ENCODE results near the gene SRSF11. TPM values are rescaled to one million over a fixed set of nuclear protein-coding genes. Genes with fewer than 3 reads are reported as not detected.

SRSF11 gene
- total and polyA plus RNA-seq, 10 donors, result 119 to 268 (median 184) TPM

- Histone ChIP-seq H3K4me1 (peaks cover 23 to 78% (median 47%) of the 10 kb centered on the region in 6 donors), H3K4me3 (peak overlapping the region; percentile 50 to 84 (median 64)), H3K27me3 (replicated peaks in 1 of 7) (no peaks in the 10 kb centered on the region), H3K9me3 (no peaks in the 10 kb centered on the region), H3K36me3 (peaks cover 0 to 51% (median 14%) of the 10 kb centered on the region in 6 donors), H3K27ac (peak overlapping the region; percentile 92 to 99 (median 98))
- intact Hi-C loops (cut with DNase I; ENCODE audit: low total_unique reads), result no loop called here
- no peak for DNase-seq
- TF ChIP-seq POLR2AphosphoS5 (IDR thresholded peaks at IDR 0.05), result no peak
- TF ChIP-seq, protein P1, sequence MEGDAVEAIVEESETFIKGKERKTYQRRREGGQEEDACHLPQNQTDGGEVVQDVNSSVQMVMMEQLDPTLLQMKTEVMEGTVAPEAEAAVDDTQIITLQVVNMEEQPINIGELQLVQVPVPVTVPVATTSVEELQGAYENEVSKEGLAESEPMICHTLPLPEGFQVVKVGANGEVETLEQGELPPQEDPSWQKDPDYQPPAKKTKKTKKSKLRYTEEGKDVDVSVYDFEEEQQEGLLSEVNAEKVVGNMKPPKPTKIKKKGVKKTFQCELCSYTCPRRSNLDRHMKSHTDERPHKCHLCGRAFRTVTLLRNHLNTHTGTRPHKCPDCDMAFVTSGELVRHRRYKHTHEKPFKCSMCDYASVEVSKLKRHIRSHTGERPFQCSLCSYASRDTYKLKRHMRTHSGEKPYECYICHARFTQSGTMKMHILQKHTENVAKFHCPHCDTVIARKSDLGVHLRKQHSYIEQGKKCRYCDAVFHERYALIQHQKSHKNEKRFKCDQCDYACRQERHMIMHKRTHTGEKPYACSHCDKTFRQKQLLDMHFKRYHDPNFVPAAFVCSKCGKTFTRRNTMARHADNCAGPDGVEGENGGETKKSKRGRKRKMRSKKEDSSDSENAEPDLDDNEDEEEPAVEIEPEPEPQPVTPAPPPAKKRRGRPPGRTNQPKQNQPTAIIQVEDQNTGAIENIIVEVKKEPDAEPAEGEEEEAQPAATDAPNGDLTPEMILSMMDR (IDR thresholded peaks at IDR 0.05 in 8 of 11, conservative IDR thresholded peaks at IDR 0.05 in 3 of 11), result no peak
- TF ChIP-seq POLR2A (IDR thresholded peaks at IDR 0.05), result no peak
- 52 to 58% (median 54%) methylated on average over 17 of the region's 17 CpGs for WGBS, 5 donors
Measured at GRCh38 chr1:70220517-70221237, 503 bp upstream of the SRSF11 start.

GRCh38 chr1:70222716-70223235, 1.6 kb downstream of the SRSF11 start:
- intact Hi-C loops (cut with DNase I; ENCODE audit: low total_unique reads), result no loop called here
- Histone ChIP-seq H3K27me3 (replicated peaks in 1 of 7) (no peaks in the 10 kb centered on the region), H3K4me1 (peaks cover 27 to 78% (median 57%) of the 10 kb centered on the region in 6 donors), H3K9me3 (no peaks in the 10 kb centered on the region), H3K4me3 (peak overlapping the region in 4 of 8 donors; percentile 63 to 84 (median 67)), H3K36me3 (peaks cover 0 to 38% (median 11%) of the 10 kb centered on the region in 6 donors), H3K27ac (peak overlapping the region in 7 of 8 donors; percentile 10 to 99 (median 97))
- WGBS, 5 donors, result 16 to 39% (median 21%) methylated on average over 3 of the region's 3 CpGs
- no peak for TF ChIP-seq POLR2A (IDR thresholded peaks at IDR 0.05)
- TF ChIP-seq POLR2AphosphoS5 (IDR thresholded peaks at IDR 0.05), result no peak
- no peak for DNase-seq

DNA sequence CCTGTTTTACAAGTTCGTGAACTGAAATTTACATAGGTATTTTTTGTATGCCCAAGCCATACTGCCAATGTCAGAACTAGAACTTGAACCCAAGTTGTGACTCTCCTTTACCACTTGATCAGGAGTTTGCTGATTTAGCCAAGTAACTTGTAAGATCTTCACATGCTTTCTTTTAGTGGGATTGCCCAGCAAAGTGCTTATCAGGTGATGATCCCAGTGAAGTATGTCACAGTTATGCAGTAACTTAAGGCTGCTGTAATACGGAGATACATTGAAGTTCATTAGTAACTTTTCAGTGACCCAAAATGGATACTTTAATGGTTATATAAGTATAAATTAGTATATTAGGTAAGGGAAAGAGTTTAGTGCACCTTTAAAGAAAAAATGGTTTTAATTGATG, 3.8 kb downstream of the SRSF11 start:
- 79 to 96% (median 91%) methylated on average over 2 of the region's 2 CpGs for WGBS, 5 donors
- no peak for DNase-seq
- Histone ChIP-seq H3K4me3 (no peak overlapping the region), H3K27me3 (replicated peaks in 1 of 7) (no peaks in the 10 kb centered on the region), H3K36me3 (peaks cover 0 to 58% (median 28%) of the 10 kb centered on the region in 6 donors), H3K27ac (no peak overlapping the region), H3K9me3 (no peaks in the 10 kb centered on the region), H3K4me1 (peaks cover 30 to 92% (median 66%) of the 10 kb centered on the region in 6 donors)
- TF ChIP-seq POLR2AphosphoS5 (IDR thresholded peaks at IDR 0.05) (no peak), POLR2A (IDR thresholded peaks at IDR 0.05) (no peak)
- TF ChIP-seq, protein P1 (IDR thresholded peaks at IDR 0.05 in 8 of 11, conservative IDR thresholded peaks at IDR 0.05 in 3 of 11), result no peak
- intact Hi-C loops (cut with DNase I; ENCODE audit: low total_unique reads), result no loop called here

GRCh38 chr1:70227439-70227838, 6.3 kb downstream of the SRSF11 start:
- H3K9me3 ChIP-seq, result no peaks in the 10 kb centered on the region
- peaks cover 0 to 83% (median 52%) of the 10 kb centered on the region in 6 donors for H3K36me3 ChIP-seq
- 30 to 45% (median 36%) methylated on average over 1 of the region's 1 CpG for whole genome bisulfite sequencing, 5 donors
- no peak for DNase-seq
- H3K4me3 ChIP-seq, result no peak overlapping the region
- no peaks in the 10 kb centered on the region for H3K27me3 ChIP-seq (replicated peaks in 1 of 7)
- peak overlapping the region in 1 of 8 donors; percentile 18 for H3K27ac ChIP-seq
- peaks cover 28 to 81% (median 51%) of the 10 kb centered on the region in 6 donors for H3K4me1 ChIP-seq
- intact Hi-C loops (cut with DNase I; ENCODE audit: low total_unique reads), result no loop called here
- TF ChIP-seq POLR2AphosphoS5 (IDR thresholded peaks at IDR 0.05), result no peak
- TF ChIP-seq, protein P1 (IDR thresholded peaks at IDR 0.05 in 8 of 11, conservative IDR thresholded peaks at IDR 0.05 in 3 of 11), result no peak
- TF ChIP-seq POLR2A (IDR thresholded peaks at IDR 0.05), result no peak

Measured in spleen (tissue), 11 donors.